T47D (cell line): Measurements from ENCODE around the gene UNK.
A peak's percentile ranks its signal among the peaks of the same experiment; 100 is the strongest.

Experiments
- DNase-seq, 2 experiments: peaks; one replicate each; pipeline versions ENCODE4 v3.0.0 to v3.0.0-alpha.2; 2011 to 2012; ENCODE audit warnings: low read depth in 1 of 2, low spot score in 1 of 2
- JUND ChIP-seq: IDR thresholded peaks from 2 replicates; pipeline ENCODE4 v1.6.1; 2012; ENCODE audit warnings: low read depth
- in situ Hi-C: cut with HindIII; loops from 2 replicates; pipeline ENCODE4 v1.10.0; 2016; ENCODE audit warnings: low sequenced_read_pairs, low pct_unique_long_range_greater_than_20kb

The UNK gene

GRCh38 chr17:75825748-75826370, 41.3 kb downstream of the UNK start:
- TF ChIP-seq JUND: no peak
- DNase-seq: no peak
- in situ Hi-C loops: no loop called here

GRCh38 chr17:75826561-75827307, 42.1 kb downstream of the UNK start:
- TF ChIP-seq JUND: no peak
- in situ Hi-C loops: no loop called here
- no peak for DNase-seq

GRCh38 chr17:75827308-75828075, 42.9 kb downstream of the UNK start:
- no peak for TF ChIP-seq JUND
- peak; percentile 46 to 74 for DNase-seq

GRCh38 chr17:75828076-75828400, 43.4 kb downstream of the UNK start:
- no peak for TF ChIP-seq JUND
- in situ Hi-C loops: no loop called here
- DNase-seq: no peak

More at GRCh38 chr17:75827308-75828075, 42.9 kb downstream of the UNK start:
- in situ Hi-C loops: no loop called here

GRCh38 chr17:75828741-75829140, 44.1 kb downstream of the UNK start:
- TF ChIP-seq JUND: no peak
- in situ Hi-C loops: no loop called here
- DNase-seq: no peak

- DNase-seq: no peak
- no peak for TF ChIP-seq JUND
- in situ Hi-C loops: no loop called here
These were observed 45.1 kb downstream of the UNK start for GRCh38 chr17:75829747-75830146.

- no peak for DNase-seq
- in situ Hi-C loops: no loop called here
These were observed 45.8 kb downstream of the UNK start for GRCh38 chr17:75830164-75831031.

GRCh38 chr17:75831032-75831571, 46.5 kb downstream of the UNK start:
- no peak for DNase-seq
- in situ Hi-C loops: no loop called here
- TF ChIP-seq JUND: no peak

More at GRCh38 chr17:75830164-75831031, 45.8 kb downstream of the UNK start:
- no peak for TF ChIP-seq JUND

- no peak for TF ChIP-seq JUND
- in situ Hi-C loops: no loop called here
- no peak for DNase-seq
These were observed 47.6 kb downstream of the UNK start for GRCh38 chr17:75832164-75832651.

GRCh38 chr17:75832652-75833400, 48.2 kb downstream of the UNK start:
- TF ChIP-seq JUND: no peak
- in situ Hi-C loops: no loop called here
- DNase-seq: no peak

GRCh38 chr17:75834279-75834920, 49.8 kb downstream of the UNK start:
- DNase-seq: no peak
- in situ Hi-C loops: no loop called here
- no peak for TF ChIP-seq JUND
